ENCODE measurements around the gene AKAP8L.

DNA sequence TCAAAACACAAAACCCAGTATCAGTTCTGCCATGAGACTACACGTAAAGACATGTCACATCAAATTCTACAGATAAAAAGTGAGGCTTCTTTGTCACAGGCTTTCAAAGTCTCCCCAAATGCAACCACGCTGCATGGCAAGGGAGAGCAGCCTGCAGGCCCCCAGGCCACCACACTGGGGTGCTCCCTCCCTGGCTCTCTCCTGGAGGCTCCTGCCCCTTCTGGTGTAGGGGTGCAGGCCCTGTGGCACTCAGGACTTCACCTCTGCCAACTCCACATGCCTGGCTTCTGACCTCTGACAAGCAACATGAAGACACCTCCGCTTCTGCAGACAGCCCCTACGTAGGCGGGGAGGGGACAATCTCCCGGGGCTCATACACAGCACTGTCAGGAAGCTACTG is 53.5 kb downstream of the AKAP8L start:
- TF ChIP-seq, protein P1, sequence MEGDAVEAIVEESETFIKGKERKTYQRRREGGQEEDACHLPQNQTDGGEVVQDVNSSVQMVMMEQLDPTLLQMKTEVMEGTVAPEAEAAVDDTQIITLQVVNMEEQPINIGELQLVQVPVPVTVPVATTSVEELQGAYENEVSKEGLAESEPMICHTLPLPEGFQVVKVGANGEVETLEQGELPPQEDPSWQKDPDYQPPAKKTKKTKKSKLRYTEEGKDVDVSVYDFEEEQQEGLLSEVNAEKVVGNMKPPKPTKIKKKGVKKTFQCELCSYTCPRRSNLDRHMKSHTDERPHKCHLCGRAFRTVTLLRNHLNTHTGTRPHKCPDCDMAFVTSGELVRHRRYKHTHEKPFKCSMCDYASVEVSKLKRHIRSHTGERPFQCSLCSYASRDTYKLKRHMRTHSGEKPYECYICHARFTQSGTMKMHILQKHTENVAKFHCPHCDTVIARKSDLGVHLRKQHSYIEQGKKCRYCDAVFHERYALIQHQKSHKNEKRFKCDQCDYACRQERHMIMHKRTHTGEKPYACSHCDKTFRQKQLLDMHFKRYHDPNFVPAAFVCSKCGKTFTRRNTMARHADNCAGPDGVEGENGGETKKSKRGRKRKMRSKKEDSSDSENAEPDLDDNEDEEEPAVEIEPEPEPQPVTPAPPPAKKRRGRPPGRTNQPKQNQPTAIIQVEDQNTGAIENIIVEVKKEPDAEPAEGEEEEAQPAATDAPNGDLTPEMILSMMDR (IDR thresholded peaks at IDR 0.05), result no peak
- no peak for TF ChIP-seq POLR2A (IDR thresholded peaks at IDR 0.05)
